22Rv1 (cell line): ENCODE results near the gene GMCL2.

ENCODE experiments used
- H3K27ac ChIP-seq: fragments of 450-650 bp; 2 replicates; pipeline ENCODE4 v1.5.1; 2017
- ZFX ChIP-seq: fragments of 450-650 bp; IDR thresholded peaks from 2 replicates; pipeline ENCODE4 v1.6.1; 2017; ENCODE audit warnings: antibody characterized with exemption, borderline replicate concordance
- TF ChIP-seq, protein P1 (sequence below): fragments of 450-650 bp; IDR thresholded peaks from 2 replicates; pipeline ENCODE4 v1.5.1; 2017; ENCODE audit warnings: mild to moderate bottlenecking

Gene GMCL2

GRCh38 chr5:178227138-178227659 lies 40.0 kb upstream of the GMCL2 start:
- no peak overlapping the region for H3K27ac ChIP-seq
- TF ChIP-seq ZFX: no peak
- TF ChIP-seq, protein P1, sequence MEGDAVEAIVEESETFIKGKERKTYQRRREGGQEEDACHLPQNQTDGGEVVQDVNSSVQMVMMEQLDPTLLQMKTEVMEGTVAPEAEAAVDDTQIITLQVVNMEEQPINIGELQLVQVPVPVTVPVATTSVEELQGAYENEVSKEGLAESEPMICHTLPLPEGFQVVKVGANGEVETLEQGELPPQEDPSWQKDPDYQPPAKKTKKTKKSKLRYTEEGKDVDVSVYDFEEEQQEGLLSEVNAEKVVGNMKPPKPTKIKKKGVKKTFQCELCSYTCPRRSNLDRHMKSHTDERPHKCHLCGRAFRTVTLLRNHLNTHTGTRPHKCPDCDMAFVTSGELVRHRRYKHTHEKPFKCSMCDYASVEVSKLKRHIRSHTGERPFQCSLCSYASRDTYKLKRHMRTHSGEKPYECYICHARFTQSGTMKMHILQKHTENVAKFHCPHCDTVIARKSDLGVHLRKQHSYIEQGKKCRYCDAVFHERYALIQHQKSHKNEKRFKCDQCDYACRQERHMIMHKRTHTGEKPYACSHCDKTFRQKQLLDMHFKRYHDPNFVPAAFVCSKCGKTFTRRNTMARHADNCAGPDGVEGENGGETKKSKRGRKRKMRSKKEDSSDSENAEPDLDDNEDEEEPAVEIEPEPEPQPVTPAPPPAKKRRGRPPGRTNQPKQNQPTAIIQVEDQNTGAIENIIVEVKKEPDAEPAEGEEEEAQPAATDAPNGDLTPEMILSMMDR: no peak

DNA sequence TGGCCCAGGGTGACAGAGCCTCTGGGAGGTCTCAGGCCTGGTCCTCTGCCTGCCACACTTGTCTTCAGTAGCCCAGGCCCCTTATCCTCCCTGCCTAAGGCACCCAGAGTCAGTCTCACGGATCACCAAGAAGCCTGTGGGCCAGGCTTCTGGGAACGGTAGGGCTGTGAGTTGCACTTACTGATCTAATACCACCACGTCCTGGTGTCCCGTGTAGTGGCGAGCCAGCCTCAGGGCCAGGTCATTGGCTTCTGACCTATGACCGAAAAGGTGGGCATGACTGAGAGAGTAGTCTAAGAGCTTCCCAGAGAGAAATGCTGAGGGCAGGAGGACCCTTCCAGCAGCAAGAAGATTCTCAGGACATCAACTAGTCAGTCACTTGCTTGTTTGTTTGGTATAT lies 38.0 kb upstream of the GMCL2 start:
- no peak for TF ChIP-seq ZFX
- TF ChIP-seq, protein P1: no peak
- no peak overlapping the region for H3K27ac ChIP-seq

DNA sequence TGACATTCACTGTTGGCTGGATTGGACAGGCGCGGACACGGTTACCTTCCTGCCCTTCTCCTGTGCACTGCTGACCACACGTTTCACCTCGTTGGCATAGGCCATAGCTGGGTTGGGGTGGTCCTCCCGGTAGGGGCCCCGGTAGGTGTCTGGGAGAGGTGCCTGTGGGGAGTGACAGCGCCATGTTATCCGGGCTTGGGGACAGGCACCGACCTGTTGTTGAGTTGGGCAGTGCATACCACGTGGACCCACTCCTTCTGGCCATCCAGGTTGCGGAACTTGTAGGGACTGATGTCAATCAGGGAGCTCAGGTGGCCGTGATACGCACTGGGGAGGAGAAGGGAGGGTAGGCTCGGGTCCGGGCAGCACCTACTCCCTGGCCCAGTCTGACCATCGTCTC lies 37.2 kb upstream of the GMCL2 start:
- TF ChIP-seq, protein P1: no peak
- no peak for TF ChIP-seq ZFX
- H3K27ac ChIP-seq: no peak overlapping the region

- no peak for TF ChIP-seq ZFX
- TF ChIP-seq, protein P1: no peak
- no peak overlapping the region for H3K27ac ChIP-seq
These were observed 36.7 kb upstream of the GMCL2 start for GRCh38 chr5:178223828-178224335.

- no peak overlapping the region for H3K27ac ChIP-seq
- TF ChIP-seq, protein P1: no peak
- TF ChIP-seq ZFX: no peak
These were observed 36.1 kb upstream of the GMCL2 start for GRCh38 chr5:178223196-178223773.

DNA sequence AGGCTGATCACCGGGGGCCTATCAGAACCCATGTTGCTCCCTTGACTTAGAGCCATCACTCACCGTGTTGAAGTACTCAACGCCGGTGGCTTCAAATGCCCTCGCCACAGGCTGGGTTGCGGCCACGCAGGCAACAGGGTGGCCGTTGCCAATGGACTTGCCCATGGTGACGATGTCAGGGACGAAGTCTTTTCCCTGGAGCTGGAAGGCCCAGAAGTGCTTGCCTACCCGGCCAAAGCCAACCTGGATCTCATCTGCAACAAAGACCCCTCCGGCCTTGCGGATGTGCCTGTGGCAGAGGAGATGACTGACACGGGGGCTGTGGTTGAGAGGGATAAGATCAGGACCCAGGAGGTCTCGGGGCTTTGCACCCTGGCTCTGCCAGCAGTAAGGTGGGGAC lies 35.1 kb upstream of the GMCL2 start:
- no peak for TF ChIP-seq ZFX

GRCh38 chr5:178221853-178222252 lies 34.7 kb upstream of the GMCL2 start:
- H3K27ac ChIP-seq: no peak overlapping the region
- TF ChIP-seq, protein P1: no peak
- no peak for TF ChIP-seq ZFX

More for the DNA sequence above, 35.1 kb upstream of the GMCL2 start:
- no peak overlapping the region for H3K27ac ChIP-seq

- no peak for TF ChIP-seq ZFX
- TF ChIP-seq, protein P1: no peak
- 0 out of 2 replicates have a peak overlapping the region, but pooled peaks have one; percentile 17 for H3K27ac ChIP-seq
These were observed 34.1 kb upstream of the GMCL2 start for GRCh38 chr5:178221282-178221681.
